Measurements from ENCODE around the gene DOCK7.

- TF ChIP-seq CTCF (IDR thresholded peaks at IDR 0.05; ENCODE audit: low read length) (no peak), EZH2 (optimal IDR thresholded peaks at IDR 0.05; ENCODE audit: low read depth, low read length) (no peak)
Observed at GRCh38 chr1:62689524-62689923, 1.3 kb upstream of the DOCK7 start.
